Vagina (tissue), 2 donors: ENCODE data around the gene TLE2. TPM values are rescaled to one million over a fixed set of nuclear protein-coding genes. Genes with fewer than 3 reads are reported as not detected.

Experiments used
- DNase-seq, 2 donors: peaks; one replicate each; pipeline ENCODE4 v3.0.0-alpha.2; 2017; ENCODE audit errors: extremely low spot score in 2 of 2
- H3K27ac ChIP-seq: fragments of 200-600 bp; sonication (generic); one replicate; pipeline ENCODE4 v1.5.1; 2019
- H3K27me3 ChIP-seq: fragments of 200-600 bp; sonication (generic); one replicate; pipeline ENCODE4 v1.5.1; 2019
- H3K36me3 ChIP-seq, 2 donors: fragments of 200-600 bp; sonication (generic); one replicate each; pipeline ENCODE4 v1.5.1; 2017 to 2019
- H3K4me1 ChIP-seq: fragments of 200-600 bp; sonication (generic); one replicate; pipeline ENCODE4 v1.5.1; 2019
- H3K4me3 ChIP-seq, 2 donors: fragments of 200-600 bp; sonication (generic); 1 replicate in 1 of 2; 2 replicates in 1 of 2; pipeline ENCODE4 v1.5.1; 2016 to 2019
- H3K9me3 ChIP-seq: fragments of 200-600 bp; sonication (generic); one replicate; pipeline ENCODE4 v1.5.1; 2019
- POLR2A ChIP-seq, 2 donors: fragments of 450-650 bp; IDR thresholded peaks; one replicate each; pipeline ENCODE4 v1.6.1; 2017; ENCODE audit warnings: antibody characterized with exemption in 2 of 2, mild to moderate bottlenecking in 2 of 2, moderate library complexity in 2 of 2
- POLR2AphosphoS5 ChIP-seq, 2 donors: sonication (generic); formaldehyde crosslinking; IDR thresholded peaks; one replicate each; pipeline ENCODE4 v1.9.0; 2017; ENCODE audit warnings: antibody characterized with exemption in 2 of 2, mild to moderate bottlenecking in 2 of 2, low read depth in 1 of 2; ENCODE audit not compliant: insufficient read depth in 1 of 2
- intact Hi-C: fragments of 100-400 bp; cut with DNase I; formaldehyde crosslinking; loops from one replicate; pipeline ENCODE4 v1.15.1; 2023
- total RNA-seq: library from RNA; depleted of rRNA; stranded (reverse); fragments of >200 nt; gene quantifications from one replicate; pipeline ENCODE4 v1.2.3, GENCODE V29; 2016
- TF ChIP-seq, protein P1 (sequence below), 3 experiments: fragments of 450-650 bp in 2 of 3; fragments of 200-600 bp in 1 of 3; sonication (generic) in 1 of 3; IDR thresholded peaks; one replicate each; pipeline ENCODE4 v1.5.1; 2017 to 2019; ENCODE audit warnings: antibody characterized with exemption in 3 of 3, mild to moderate bottlenecking in 2 of 3, moderate library complexity in 2 of 3

The TLE2 gene
- total RNA-seq, 1 donor from 2014 or later = 28.2 TPM

DNA sequence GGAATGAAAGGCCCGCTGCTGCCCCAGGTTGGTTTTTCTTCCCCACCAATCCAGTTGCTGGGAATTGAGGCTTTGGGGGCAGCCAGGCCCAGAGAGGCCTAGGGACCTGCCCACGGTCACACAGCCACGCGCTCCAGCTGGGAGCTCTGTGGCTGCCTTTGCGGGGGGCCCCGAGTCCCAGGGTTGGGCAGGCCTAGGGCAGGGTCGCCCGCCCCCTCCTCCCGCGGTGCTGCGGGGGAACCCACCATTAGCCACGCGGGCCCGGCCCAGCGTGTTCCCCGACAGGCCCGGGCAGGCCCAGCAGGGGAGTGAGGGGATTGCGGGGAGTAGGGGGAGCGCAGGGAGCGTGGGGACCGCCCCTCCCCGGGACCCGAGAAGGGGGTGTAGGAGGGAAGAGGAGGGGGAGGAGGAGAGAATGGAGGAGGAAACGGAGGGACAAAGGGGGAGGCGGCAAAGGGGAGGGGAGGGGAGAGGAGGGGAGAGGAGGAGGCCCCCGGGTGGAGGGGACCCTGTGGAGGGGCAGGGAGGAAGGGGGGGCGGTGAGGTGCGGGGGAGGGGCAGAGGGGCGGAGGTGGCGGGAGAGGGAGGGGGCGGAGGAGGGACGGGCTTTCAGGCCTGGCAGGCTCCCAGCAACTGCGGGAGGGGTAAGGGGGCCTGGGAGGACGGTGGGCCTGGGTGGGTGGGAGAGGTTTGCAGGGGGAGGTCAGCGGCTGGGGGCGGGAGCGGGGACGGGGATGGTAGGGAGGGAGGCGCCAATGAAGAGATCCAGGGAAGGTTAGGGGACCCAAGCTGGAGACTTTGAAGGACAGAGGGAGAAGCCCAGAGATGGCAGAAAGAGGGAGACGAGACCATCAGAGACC lies 12.9 kb upstream of the TLE2 start:
- DNase-seq = no peak
- Histone ChIP-seq H3K36me3 (no peaks in the 10 kb centered on the region), H3K4me3 (peak overlapping the region; percentile 18 to 26), H3K27me3 (no peaks in the 10 kb centered on the region), H3K4me1 (peaks cover 29% of the 10 kb centered on the region), H3K27ac (peak overlapping the region; percentile 18), H3K9me3 (no peaks in the 10 kb centered on the region)
- intact Hi-C loops = loop anchor here (5.0 kb wide), 1 partner anchor 60 kb away; no protein-coding TSS in a partner anchor
- TF ChIP-seq POLR2AphosphoS5 (IDR thresholded peaks at IDR 0.05; ENCODE audit: insufficient read depth in 1 of 2, low read depth in 1 of 2) (no peak), POLR2A (IDR thresholded peaks at IDR 0.05) (no peak)
- TF ChIP-seq, protein P1, sequence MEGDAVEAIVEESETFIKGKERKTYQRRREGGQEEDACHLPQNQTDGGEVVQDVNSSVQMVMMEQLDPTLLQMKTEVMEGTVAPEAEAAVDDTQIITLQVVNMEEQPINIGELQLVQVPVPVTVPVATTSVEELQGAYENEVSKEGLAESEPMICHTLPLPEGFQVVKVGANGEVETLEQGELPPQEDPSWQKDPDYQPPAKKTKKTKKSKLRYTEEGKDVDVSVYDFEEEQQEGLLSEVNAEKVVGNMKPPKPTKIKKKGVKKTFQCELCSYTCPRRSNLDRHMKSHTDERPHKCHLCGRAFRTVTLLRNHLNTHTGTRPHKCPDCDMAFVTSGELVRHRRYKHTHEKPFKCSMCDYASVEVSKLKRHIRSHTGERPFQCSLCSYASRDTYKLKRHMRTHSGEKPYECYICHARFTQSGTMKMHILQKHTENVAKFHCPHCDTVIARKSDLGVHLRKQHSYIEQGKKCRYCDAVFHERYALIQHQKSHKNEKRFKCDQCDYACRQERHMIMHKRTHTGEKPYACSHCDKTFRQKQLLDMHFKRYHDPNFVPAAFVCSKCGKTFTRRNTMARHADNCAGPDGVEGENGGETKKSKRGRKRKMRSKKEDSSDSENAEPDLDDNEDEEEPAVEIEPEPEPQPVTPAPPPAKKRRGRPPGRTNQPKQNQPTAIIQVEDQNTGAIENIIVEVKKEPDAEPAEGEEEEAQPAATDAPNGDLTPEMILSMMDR (IDR thresholded peaks at IDR 0.05) = no peak

DNA sequence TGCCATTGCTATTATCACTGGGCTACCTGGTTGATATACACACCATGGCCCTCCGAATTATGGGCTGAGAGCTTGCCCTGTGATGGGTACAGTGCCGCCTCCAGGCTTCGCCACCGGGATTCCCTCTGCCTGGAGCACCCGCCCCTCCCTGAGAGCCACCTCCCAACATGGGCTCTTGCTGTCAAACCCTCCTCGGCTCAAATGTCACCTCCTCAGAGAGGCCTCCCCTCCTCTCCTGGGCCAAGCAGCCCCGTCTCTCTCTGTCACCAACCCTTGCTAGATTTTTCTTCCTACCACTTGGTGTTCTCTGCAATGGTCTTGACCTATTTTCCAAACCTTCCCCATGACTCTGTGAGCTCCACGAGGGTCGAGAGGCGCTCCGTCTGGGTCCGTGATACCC lies 12.2 kb upstream of the TLE2 start:
- DNase-seq = no peak
- Histone ChIP-seq H3K4me1 (peaks cover 31% of the 10 kb centered on the region), H3K36me3 (no peaks in the 10 kb centered on the region), H3K9me3 (no peaks in the 10 kb centered on the region), H3K27ac (peak overlapping the region; percentile 18), H3K27me3 (no peaks in the 10 kb centered on the region), H3K4me3 (peak overlapping the region in 1 of 2 donors; percentile 26)
- no peak for TF ChIP-seq POLR2A (IDR thresholded peaks at IDR 0.05)
- no peak for TF ChIP-seq POLR2AphosphoS5 (IDR thresholded peaks at IDR 0.05; ENCODE audit: insufficient read depth in 1 of 2, low read depth in 1 of 2)
- TF ChIP-seq, protein P1 (IDR thresholded peaks at IDR 0.05) = no peak
- intact Hi-C loops = loop anchor here (5.0 kb wide), 1 partner anchor 59 kb away; no protein-coding TSS in a partner anchor

DNA sequence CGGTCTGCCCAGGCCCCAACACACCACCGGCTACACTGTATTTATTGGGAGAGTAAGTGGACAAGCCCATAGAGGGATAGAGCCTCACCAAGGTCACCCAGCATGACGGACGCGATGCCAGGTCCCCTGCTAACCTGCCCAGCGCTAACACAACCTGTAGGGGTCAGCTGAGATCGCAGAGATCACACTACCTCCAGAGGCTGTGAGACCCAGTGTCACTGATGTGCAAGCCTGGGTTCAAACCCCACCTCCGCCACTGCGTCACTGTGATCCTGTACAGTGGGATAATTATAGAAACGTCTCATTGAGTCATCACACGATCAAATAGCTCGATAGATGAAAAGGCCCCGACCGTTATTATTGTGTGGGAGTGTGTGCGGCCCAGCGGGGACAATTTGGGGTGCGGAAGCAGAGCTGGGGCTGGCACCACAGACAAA lies 10.6 kb upstream of the TLE2 start:
- H3K27me3 ChIP-seq = no peaks in the 10 kb centered on the region
- no peaks in the 10 kb centered on the region for H3K9me3 ChIP-seq
- DNase-seq = no peak
- TF ChIP-seq POLR2A (IDR thresholded peaks at IDR 0.05) (no peak), POLR2AphosphoS5 (IDR thresholded peaks at IDR 0.05; ENCODE audit: insufficient read depth in 1 of 2, low read depth in 1 of 2) (no peak)
- TF ChIP-seq, protein P1 (IDR thresholded peaks at IDR 0.05) = no peak
- no peak overlapping the region for H3K4me3 ChIP-seq
- no peak overlapping the region for H3K27ac ChIP-seq
- peaks cover 34% of the 10 kb centered on the region for H3K4me1 ChIP-seq
- intact Hi-C loops = loop anchor here (5.0 kb wide), 1 partner anchor 57 kb away; no protein-coding TSS in a partner anchor
- H3K36me3 ChIP-seq = no peaks in the 10 kb centered on the region

GRCh38 chr19:3039125-3039524 lies 10.0 kb upstream of the TLE2 start:
- Histone ChIP-seq H3K27ac (no peak overlapping the region), H3K4me3 (no peak overlapping the region), H3K27me3 (no peaks in the 10 kb centered on the region), H3K4me1 (peaks cover 39% of the 10 kb centered on the region), H3K9me3 (no peaks in the 10 kb centered on the region), H3K36me3 (no peaks in the 10 kb centered on the region)
- no peak for DNase-seq
- TF ChIP-seq, protein P1 (IDR thresholded peaks at IDR 0.05) = no peak
- no peak for TF ChIP-seq POLR2A (IDR thresholded peaks at IDR 0.05)
- TF ChIP-seq POLR2AphosphoS5 (IDR thresholded peaks at IDR 0.05; ENCODE audit: insufficient read depth in 1 of 2, low read depth in 1 of 2) = no peak
- intact Hi-C loops = no loop called here

GRCh38 chr19:3038214-3038613 lies 9.1 kb upstream of the TLE2 start:
- no peak for DNase-seq
- intact Hi-C loops = no loop called here

More at GRCh38 chr19:3038214-3038613, 9.1 kb upstream of the TLE2 start:
- no peak overlapping the region for H3K4me3 ChIP-seq
- H3K36me3 ChIP-seq = no peaks in the 10 kb centered on the region
- H3K4me1 ChIP-seq = peaks cover 41% of the 10 kb centered on the region
- TF ChIP-seq POLR2A (IDR thresholded peaks at IDR 0.05) (no peak), POLR2AphosphoS5 (IDR thresholded peaks at IDR 0.05; ENCODE audit: insufficient read depth in 1 of 2, low read depth in 1 of 2) (no peak)
- TF ChIP-seq, protein P1 (IDR thresholded peaks at IDR 0.05) = no peak
- H3K9me3 ChIP-seq = no peaks in the 10 kb centered on the region
- no peak overlapping the region for H3K27ac ChIP-seq
- H3K27me3 ChIP-seq = no peaks in the 10 kb centered on the region
